SH-SY5Y (cell line): Measurements from ENCODE around the gene ARHGAP45.

Experiments
- GATA2 ChIP-seq: IDR thresholded peaks from 2 replicates; pipeline ENCODE4 v1.6.1; 2011; ENCODE audit warnings: mild to moderate bottlenecking, low read depth, low read length
- GATA3 ChIP-seq: IDR thresholded peaks from 2 replicates; pipeline ENCODE4 v1.6.1; 2011; ENCODE audit warnings: low read depth, mild to moderate bottlenecking, low read length, moderate library complexity

GRCh38 chr19:1101337-1101698 is 34.4 kb downstream of the ARHGAP45 start:
- TF ChIP-seq GATA3, result no peak
- no peak for TF ChIP-seq GATA2
